C4-2B (cell line): ENCODE results near the gene SLAMF9.

Source experiments
- ZFX ChIP-seq: fragments of 450-650 bp; IDR thresholded peaks from 2 replicates; pipeline ENCODE4 v1.6.1; 2017
- TF ChIP-seq, protein P1 (sequence below): fragments of 450-650 bp; conservative IDR thresholded peaks from 2 replicates; pipeline ENCODE4 v1.5.1; 2017; ENCODE audit warnings: mild to moderate bottlenecking

DNA sequence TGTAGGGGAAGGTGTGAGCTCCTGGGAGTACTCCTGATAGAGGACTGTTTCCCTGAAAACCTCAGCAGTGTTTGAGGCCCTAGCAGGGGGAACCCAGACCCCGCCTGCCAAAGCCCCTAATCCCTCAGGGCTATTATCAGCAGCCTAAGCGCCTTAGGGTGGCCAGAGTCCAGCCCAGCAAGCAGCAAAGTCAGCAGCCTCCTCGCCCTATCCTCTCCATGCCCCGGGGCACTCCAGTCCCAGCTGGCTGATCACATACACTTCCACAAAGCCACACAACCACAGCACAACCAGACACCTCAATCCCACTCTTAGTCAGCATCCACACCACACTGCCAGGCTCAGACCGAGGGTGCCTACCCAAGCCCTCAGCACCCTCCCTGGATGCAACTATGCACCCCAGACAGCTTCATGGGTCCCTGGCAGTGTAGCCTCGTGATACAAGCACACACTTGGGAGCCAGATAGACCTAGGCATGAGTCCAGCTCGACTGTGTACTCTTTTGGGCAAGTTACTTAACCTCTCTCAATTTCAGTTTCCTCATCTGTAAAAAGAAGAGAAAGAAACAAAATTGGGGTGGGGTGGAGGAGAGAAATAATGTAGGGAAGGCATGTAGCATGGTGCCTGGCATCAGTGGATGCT, 15.7 kb downstream of the SLAMF9 start:
- TF ChIP-seq, protein P1, sequence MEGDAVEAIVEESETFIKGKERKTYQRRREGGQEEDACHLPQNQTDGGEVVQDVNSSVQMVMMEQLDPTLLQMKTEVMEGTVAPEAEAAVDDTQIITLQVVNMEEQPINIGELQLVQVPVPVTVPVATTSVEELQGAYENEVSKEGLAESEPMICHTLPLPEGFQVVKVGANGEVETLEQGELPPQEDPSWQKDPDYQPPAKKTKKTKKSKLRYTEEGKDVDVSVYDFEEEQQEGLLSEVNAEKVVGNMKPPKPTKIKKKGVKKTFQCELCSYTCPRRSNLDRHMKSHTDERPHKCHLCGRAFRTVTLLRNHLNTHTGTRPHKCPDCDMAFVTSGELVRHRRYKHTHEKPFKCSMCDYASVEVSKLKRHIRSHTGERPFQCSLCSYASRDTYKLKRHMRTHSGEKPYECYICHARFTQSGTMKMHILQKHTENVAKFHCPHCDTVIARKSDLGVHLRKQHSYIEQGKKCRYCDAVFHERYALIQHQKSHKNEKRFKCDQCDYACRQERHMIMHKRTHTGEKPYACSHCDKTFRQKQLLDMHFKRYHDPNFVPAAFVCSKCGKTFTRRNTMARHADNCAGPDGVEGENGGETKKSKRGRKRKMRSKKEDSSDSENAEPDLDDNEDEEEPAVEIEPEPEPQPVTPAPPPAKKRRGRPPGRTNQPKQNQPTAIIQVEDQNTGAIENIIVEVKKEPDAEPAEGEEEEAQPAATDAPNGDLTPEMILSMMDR: no peak
- TF ChIP-seq ZFX: no peak
